ENCODE data around the gene CYSTM1.

CYSTM1 gene

GRCh38 chr5:140215276-140215675, 40.3 kb downstream of the CYSTM1 start:
- no peak for DNase-seq

GRCh38 chr5:140216478-140217074, 41.6 kb downstream of the CYSTM1 start:
- DNase-seq = no peak

- DNase-seq = no peak
These were observed 42.5 kb downstream of the CYSTM1 start for GRCh38 chr5:140217299-140218026.

GRCh38 chr5:140219068-140219991, 44.3 kb downstream of the CYSTM1 start:
- DNase-seq = no peak

- no peak for DNase-seq
These were observed 45.2 kb downstream of the CYSTM1 start for GRCh38 chr5:140220032-140220697.

GRCh38 chr5:140220698-140221064, 45.7 kb downstream of the CYSTM1 start:
- DNase-seq = no peak

GRCh38 chr5:140221697-140222223, 46.8 kb downstream of the CYSTM1 start:
- DNase-seq = no peak

- DNase-seq = no peak
These were observed 47.4 kb downstream of the CYSTM1 start for GRCh38 chr5:140222416-140222815.

- DNase-seq = no peak
These were observed 48.6 kb downstream of the CYSTM1 start for GRCh38 chr5:140223567-140223966.

- no peak for DNase-seq
These were observed 49.7 kb downstream of the CYSTM1 start for GRCh38 chr5:140224658-140225057.

- no peak for DNase-seq
These were observed 50.4 kb downstream of the CYSTM1 start for GRCh38 chr5:140225396-140225795.

GRCh38 chr5:140227046-140227445, 52.1 kb downstream of the CYSTM1 start:
- no peak for DNase-seq

GRCh38 chr5:140228364-140228837, 53.4 kb downstream of the CYSTM1 start:
- DNase-seq = no peak

- DNase-seq = no peak
These were observed 55.4 kb downstream of the CYSTM1 start for GRCh38 chr5:140230373-140230772.

GRCh38 chr5:140232731-140233130, 57.7 kb downstream of the CYSTM1 start:
- DNase-seq = no peak

GRCh38 chr5:140234377-140234989, 59.5 kb downstream of the CYSTM1 start:
- DNase-seq = no peak

GRCh38 chr5:140235791-140236551, 61.0 kb downstream of the CYSTM1 start:
- DNase-seq = no peak

GRCh38 chr5:140236891-140237598, 62.1 kb downstream of the CYSTM1 start:
- no peak for DNase-seq

- no peak for DNase-seq
These were observed 63.8 kb downstream of the CYSTM1 start for GRCh38 chr5:140238756-140239155.

GRCh38 chr5:140239461-140239860, 64.5 kb downstream of the CYSTM1 start:
- DNase-seq = no peak
